SK-N-DZ (cell line): Measurements from ENCODE around the gene KLF1.

ENCODE experiments used
- DNase-seq: peaks from one replicate; pipeline ENCODE4 v3.0.0-alpha.2; 2015; ENCODE audit warnings: low spot score
- small RNA-seq, 2 experiments: library from RNA; depleted of rRNA; stranded (forward); fragments of <200 nt; gene quantifications; one replicate each; pipeline ENCODE3, GENCODE V24; 2014

KLF1 gene

DNA sequence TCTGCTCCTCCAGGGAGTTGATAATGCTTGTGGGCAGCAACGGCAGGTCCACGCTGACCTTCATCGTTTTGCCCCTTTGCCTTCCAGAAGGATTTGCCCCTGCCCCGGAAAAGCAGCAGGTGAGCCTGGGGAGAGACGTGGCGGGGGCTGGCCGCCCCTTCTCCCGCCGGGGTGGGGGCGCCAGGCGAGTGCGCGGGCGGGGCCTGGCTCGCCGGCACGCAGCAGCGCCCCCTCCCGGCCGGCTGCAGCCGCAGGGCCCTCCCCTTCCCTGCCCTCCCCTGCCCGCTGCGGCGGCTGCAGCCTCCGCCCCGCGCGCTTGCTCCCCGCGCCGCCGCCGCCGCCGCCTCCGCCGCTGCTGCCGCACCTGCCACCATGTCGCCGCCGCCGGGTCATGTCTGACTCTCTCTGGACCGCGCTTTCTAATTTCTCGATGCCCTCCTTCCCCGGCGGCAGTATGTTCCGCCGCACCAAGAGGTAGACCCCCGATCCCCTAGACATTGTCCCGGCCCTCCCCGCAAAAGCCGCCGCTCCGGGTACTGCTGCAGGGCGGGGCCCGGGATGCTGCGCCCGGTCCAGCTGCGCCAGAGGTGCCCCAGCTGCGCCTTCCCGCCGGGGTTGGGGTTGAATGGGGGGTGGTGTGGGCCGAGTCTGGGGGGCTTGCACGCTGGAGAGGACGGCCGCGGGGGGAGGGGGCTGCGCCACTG, 48.7 kb downstream of the KLF1 start, which contains the start of gene MAST1:
Gene MAST1 (plus strand): TSS at position 334 of the 704 bp plus-strand sequence. CDS start 58 bp downstream, at position 392.
- peak; percentile 51 for DNase-seq

DNA sequence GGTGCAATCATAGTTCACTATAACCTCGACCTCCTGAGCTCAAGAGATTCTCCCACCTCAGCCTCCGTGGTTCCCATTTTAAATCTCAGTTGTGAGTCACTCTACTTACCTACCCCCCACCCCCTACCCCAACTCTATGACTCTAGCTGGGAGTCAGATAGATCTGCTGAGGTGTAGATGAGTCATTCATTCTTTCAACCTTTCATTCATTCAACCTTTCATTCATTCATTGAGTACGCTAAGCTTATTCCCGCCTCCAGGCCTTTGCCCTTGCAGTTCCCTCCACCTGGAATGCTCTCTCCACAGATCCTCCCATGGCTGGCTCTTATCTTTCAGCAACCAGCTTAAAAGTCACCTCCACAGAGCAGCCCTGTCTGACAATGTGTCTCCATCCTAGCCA, 49.8 kb downstream of the KLF1 start:
- DNase-seq: no peak

DNA sequence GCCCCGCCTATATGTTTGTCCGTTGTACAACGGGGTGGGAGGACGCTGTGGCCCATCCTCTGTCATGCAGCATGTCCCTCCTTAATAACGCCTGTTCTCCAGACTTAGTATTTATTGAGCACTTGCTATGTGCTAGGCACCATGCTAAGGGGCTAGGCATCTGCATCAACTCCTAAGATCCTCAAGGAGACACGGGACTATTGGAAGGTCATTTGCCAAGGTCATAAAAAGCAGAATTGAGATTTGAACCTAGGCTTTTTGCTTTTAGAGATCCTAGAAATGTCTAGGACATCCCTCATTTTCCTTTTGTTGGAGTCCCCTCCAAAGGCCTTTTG, 50.5 kb downstream of the KLF1 start:
- DNase-seq: no peak

DNA sequence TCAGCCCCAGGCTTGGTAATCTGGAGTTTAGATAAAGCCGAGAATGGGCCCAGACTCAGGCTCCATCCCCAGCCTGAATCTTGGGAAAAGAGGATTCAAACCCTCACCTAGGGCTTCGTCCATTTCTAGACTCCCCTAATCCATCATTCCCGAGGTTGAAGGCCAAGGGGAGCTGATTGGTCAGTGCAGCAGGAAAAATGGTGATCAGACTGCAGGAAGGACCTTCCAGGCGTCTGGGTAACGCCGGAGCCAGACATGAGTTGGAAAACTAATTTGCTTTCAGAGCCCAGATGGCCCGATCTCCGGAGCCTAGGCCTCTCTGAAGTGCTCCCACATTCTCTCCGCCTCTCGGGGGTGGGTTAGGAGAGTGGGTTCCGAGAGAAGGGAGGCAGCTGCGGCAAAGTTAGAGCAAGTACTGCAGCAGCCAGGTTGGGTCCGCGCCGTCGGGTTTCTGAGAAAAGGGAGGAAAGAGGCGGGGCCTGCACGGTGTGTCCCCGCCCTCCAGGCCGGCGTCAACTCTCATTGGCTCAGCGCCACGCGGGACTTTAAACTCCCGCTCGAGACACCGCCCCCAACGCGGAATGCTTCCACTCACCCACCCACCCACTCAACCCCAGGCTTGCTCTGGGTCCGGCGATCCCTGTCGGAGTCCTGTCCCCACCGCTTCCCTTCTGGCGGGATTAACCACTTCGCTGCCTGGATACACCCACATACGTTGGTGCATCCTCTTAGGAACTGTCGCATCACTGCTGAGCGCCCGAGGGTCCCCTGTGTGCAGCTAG, 51.8 kb downstream of the KLF1 start:
- peak; percentile 81 for DNase-seq

DNA sequence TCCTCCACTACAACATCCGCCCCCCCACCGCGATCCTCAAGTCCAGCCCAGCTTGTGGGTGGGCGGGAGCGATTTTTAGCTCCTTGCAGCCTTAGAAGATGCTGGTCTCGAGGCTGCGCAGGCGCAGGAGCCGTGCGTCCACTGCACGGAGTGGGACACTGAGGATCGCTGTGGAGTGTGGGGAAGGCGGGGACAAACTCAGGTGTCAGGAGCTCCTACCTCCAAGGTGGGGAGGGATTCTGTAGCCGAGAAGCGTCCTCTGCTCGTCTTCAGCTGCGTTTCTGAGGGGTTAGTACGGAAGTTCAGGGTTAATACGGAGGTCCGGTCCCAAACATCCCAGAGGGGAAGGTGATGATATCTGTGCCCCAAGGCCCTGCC, 52.4 kb downstream of the KLF1 start, which contains the start of gene RTBDN:
Gene RTBDN (minus strand): TSS at position 14 of the 378 bp plus-strand sequence. CDS start 4,600 bp downstream, outside the sequence.
- peak; percentile 70 for DNase-seq

Small RNA genes within 50 kb of the gene (small RNA-seq; reads per million reads assigned to genes)
- gene MIR5695 (0 to 0.18 reads per million in 2 experiments), gene MIR6794 (0 reads per million in 2 experiments)
